ENCODE results near the gene CST11. TPM values are rescaled to one million over a fixed set of nuclear protein-coding genes. Genes with fewer than 3 reads are reported as not detected.

Gene CST11
- total and polyA plus RNA-seq, 10 of the 15 experiments (the other 5 are each of a cell fraction or from before 2014, with no cell fraction given) = 0.33 TPM; not detected in 9

DNA sequence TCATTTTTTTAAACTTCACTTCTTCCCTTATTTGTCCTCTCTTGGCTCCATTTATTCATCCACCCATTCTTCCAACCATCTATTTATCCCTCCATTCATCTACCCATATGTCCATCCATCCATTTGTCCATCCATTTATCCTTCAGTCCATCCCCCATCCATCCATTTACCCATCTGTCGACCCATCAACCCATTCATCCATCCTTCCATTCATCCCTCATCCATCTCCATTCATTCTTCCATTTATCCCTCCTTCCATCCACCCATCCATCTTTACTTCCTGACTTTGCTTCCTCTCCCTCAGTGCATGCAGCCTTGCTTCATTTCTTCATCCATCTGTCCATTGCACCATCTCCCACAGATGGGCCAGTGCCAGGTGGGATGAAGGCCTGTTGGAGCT, 1.8 kb downstream of the CST11 start (continued):
- TF ChIP-seq, protein P1, sequence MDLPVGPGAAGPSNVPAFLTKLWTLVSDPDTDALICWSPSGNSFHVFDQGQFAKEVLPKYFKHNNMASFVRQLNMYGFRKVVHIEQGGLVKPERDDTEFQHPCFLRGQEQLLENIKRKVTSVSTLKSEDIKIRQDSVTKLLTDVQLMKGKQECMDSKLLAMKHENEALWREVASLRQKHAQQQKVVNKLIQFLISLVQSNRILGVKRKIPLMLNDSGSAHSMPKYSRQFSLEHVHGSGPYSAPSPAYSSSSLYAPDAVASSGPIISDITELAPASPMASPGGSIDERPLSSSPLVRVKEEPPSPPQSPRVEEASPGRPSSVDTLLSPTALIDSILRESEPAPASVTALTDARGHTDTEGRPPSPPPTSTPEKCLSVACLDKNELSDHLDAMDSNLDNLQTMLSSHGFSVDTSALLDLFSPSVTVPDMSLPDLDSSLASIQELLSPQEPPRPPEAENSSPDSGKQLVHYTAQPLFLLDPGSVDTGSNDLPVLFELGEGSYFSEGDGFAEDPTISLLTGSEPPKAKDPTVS (IDR thresholded peaks at IDR 0.05; ENCODE audit: low read depth, low read length) = no peak
- no peak for TF ChIP-seq HCFC1 (IDR thresholded peaks at IDR 0.05; ENCODE audit: low read length)
- TF ChIP-seq, protein P2, sequence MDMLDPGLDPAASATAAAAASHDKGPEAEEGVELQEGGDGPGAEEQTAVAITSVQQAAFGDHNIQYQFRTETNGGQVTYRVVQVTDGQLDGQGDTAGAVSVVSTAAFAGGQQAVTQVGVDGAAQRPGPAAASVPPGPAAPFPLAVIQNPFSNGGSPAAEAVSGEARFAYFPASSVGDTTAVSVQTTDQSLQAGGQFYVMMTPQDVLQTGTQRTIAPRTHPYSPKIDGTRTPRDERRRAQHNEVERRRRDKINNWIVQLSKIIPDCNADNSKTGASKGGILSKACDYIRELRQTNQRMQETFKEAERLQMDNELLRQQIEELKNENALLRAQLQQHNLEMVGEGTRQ (IDR thresholded peaks at IDR 0.05; ENCODE audit: borderline replicate concordance, low read depth, low read length) = no peak

DNA sequence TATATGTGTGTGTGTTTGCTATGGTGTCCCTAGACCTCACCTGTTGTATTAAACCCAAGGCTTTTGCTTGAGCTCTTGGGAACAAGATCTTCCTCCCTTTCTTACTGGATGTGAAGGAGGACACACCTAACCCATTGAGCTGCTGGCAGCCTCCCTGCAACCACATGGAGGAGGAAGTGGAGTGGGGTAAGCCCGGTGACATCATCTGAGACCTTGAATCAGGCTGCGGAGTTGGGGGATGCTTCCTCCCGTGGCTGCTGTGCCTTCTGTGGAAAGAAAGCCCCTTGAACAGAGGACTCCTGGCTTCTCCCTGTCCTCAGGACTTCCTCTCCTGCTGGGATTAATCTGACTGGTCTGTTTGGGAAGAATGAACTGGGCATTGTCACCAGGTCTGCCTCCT, 3.3 kb downstream of the CST11 start:
- Histone ChIP-seq H2AFZ (ENCODE audit: control insufficient read depth, low read depth, low read length) (no peak overlapping the region), H3K4me3 (no peak overlapping the region), H3K27ac (ENCODE audit: control insufficient read depth, insufficient read depth) (no peak overlapping the region), H3K27me3 (replicated peaks in 1 of 2; ENCODE audit: control insufficient read depth in 2 of 2, insufficient read depth in 2 of 2, low read length in 1 of 2) (no peaks in the 10 kb centered on the region), H3K4me2 (ENCODE audit: control insufficient read depth, insufficient read depth) (no peak overlapping the region), H3K36me3 (ENCODE audit: control insufficient read depth in 2 of 2, insufficient read depth in 2 of 2, low read length in 1 of 2) (no peaks in the 10 kb centered on the region), H4K20me1 (ENCODE audit: control insufficient read depth, insufficient read depth) (no peaks in the 10 kb centered on the region), H3K4me1 (ENCODE audit: control insufficient read depth, insufficient read depth, low read length) (no peaks in the 10 kb centered on the region), H3K9ac (ENCODE audit: control insufficient read depth, insufficient read depth, low read length) (no peak overlapping the region), H3K9me3 (replicated peaks; ENCODE audit: control insufficient read depth, insufficient read depth, low read length) (no peaks in the 10 kb centered on the region), H3K79me2 (ENCODE audit: control insufficient read depth, insufficient read depth, low read length) (no peaks in the 10 kb centered on the region)
- DNase-seq (ENCODE audit: low read depth, low spot score) (no peak), FAIRE-seq (no peak), ATAC-seq (peak; percentile 55)
- intact Hi-C loops (cut with micrococcal nuclease; ENCODE audit: unreplicated experiment) (no loop called here), in situ Hi-C loops (cut with MboI) (no loop called here)
- ChIA-PET POLR2A (no interaction called here), RAD21 (ENCODE audit: unreplicated experiment) (no interaction called here), CTCF (interaction anchor here (1.6 kb wide), 1 partner anchor 9 kb away, joined by 4 read pairs; no protein-coding TSS in a partner anchor), SMC1A (ENCODE audit: uncharacterized antibody, unreplicated experiment) (no interaction called here)
- WGBS (ENCODE audit: insufficient coverage, insufficient replicate concordance, low lambda C conversion rate, missing lambda C conversion rate) = 17% methylated on average over 3 of the region's 3 CpGs
- TF ChIP-seq, protein P3, sequence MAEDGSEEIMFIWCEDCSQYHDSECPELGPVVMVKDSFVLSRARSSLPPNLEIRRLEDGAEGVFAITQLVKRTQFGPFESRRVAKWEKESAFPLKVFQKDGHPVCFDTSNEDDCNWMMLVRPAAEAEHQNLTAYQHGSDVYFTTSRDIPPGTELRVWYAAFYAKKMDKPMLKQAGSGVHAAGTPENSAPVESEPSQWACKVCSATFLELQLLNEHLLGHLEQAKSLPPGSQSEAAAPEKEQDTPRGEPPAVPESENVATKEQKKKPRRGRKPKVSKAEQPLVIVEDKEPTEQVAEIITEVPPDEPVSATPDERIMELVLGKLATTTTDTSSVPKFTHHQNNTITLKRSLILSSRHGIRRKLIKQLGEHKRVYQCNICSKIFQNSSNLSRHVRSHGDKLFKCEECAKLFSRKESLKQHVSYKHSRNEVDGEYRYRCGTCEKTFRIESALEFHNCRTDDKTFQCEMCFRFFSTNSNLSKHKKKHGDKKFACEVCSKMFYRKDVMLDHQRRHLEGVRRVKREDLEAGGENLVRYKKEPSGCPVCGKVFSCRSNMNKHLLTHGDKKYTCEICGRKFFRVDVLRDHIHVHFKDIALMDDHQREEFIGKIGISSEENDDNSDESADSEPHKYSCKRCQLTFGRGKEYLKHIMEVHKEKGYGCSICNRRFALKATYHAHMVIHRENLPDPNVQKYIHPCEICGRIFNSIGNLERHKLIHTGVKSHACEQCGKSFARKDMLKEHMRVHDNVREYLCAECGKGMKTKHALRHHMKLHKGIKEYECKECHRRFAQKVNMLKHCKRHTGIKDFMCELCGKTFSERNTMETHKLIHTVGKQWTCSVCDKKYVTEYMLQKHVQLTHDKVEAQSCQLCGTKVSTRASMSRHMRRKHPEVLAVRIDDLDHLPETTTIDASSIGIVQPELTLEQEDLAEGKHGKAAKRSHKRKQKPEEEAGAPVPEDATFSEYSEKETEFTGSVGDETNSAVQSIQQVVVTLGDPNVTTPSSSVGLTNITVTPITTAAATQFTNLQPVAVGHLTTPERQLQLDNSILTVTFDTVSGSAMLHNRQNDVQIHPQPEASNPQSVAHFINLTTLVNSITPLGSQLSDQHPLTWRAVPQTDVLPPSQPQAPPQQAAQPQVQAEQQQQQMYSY (CRISPR knock-in tag; IDR thresholded peaks at IDR 0.05) = no peak
- TF ChIP-seq RB1 (IDR thresholded peaks at IDR 0.05; ENCODE audit: borderline replicate concordance) (no peak), RUNX3 (IDR thresholded peaks at IDR 0.05; ENCODE audit: low read length) (peak; percentile 46), ATF7 (IDR thresholded peaks at IDR 0.05; ENCODE audit: low read depth) (peak; percentile 32; the same call in 1 of the 2 replicates), SPI1 (IDR thresholded peaks at IDR 0.05; ENCODE audit: borderline replicate concordance, insufficient read depth, low read depth, low read length) (peak; percentile 61; the same call in 1 of the 2 replicates), BACH1 (IDR thresholded peaks at IDR 0.05; ENCODE audit: borderline replicate concordance) (no peak)
- BruUV-seq (replicated peaks) = no TSS peak
